Measurements from ENCODE around the gene APOL3. TPM values are rescaled to one million over a fixed set of nuclear protein-coding genes. Genes with fewer than 3 reads are reported as not detected.

Gene APOL3
- total RNA-seq, 1 donor from 2014 or later, result 2.3 TPM

GRCh38 chr22:36106910-36107309 is 53.6 kb downstream of the APOL3 start:
- Histone ChIP-seq H3K9me3 (ENCODE audit: insufficient read depth, low read depth, low read length) (no peaks in the 10 kb centered on the region), H3K4me1 (ENCODE audit: insufficient read depth, low read length) (peaks cover 4% of the 10 kb centered on the region), H2AFZ (ENCODE audit: low read depth, low read length) (no peak overlapping the region), H3K79me2 (ENCODE audit: insufficient read depth, low read length) (no peaks in the 10 kb centered on the region), H3K36me3 (ENCODE audit: insufficient read depth, low read length) (no peaks in the 10 kb centered on the region), H3K9ac (ENCODE audit: low read length) (no peak overlapping the region), H3K4me2 (ENCODE audit: low read length) (no peak overlapping the region), H3K4me3 (ENCODE audit: insufficient read depth, low read depth, low read length) (no peak overlapping the region), H3K27me3 (ENCODE audit: insufficient read depth, low read length) (no peaks in the 10 kb centered on the region), H4K20me1 (ENCODE audit: insufficient read depth, low read length) (no peaks in the 10 kb centered on the region), H3K27ac (ENCODE audit: low read depth, low read length) (no peak overlapping the region)
- DNase-seq (ENCODE audit: low read depth) (no peak), FAIRE-seq (no peak)
- TF ChIP-seq EZH2 (IDR thresholded peaks at IDR 0.05; ENCODE audit: insufficient read depth, low read length), result no peak
- no peak overlapping the region for H3K4me3 Mint-ChIP-seq (ENCODE audit: unreplicated experiment)
- H3K4me1 Mint-ChIP-seq (ENCODE audit: low read depth, unreplicated experiment), result no peaks in the 10 kb centered on the region
- no peak overlapping the region for H3K27ac Mint-ChIP-seq (ENCODE audit: unreplicated experiment)
- H3K27me3 Mint-ChIP-seq (ENCODE audit: low read depth, unreplicated experiment), result peaks cover 7% of the 10 kb centered on the region
- H3K9me3 Mint-ChIP-seq (ENCODE audit: unreplicated experiment), result no peaks in the 10 kb centered on the region
- H3K36me3 Mint-ChIP-seq (ENCODE audit: low read depth, unreplicated experiment), result no peaks in the 10 kb centered on the region

DNA sequence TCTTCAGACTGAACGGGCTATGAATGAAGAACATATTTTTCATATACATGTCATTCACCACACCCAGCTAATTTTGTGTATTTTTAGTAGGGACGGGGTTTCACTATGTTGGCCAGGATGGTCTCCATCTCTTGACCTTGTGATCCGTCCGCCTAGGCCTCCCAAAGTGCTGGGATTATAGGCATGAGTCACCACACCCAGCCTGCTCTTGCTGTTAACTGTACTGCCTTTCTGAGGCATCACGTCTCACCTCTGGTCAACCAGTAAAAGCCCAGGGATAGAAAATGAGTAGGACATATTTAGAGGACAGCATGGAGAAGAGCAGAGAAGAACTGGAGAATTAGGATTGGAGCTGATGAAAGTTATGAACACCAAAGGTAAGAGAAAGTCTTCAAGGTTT is 55.6 kb downstream of the APOL3 start:
- no peaks in the 10 kb centered on the region for H3K27me3 ChIP-seq (ENCODE audit: insufficient read depth, low read length)
- Mint-ChIP-seq H3K36me3 (ENCODE audit: low read depth, unreplicated experiment) (no peaks in the 10 kb centered on the region), H3K4me1 (ENCODE audit: low read depth, unreplicated experiment) (no peaks in the 10 kb centered on the region)

GRCh38 chr22:36104435-36104834 is 56.1 kb downstream of the APOL3 start:
- Histone ChIP-seq H3K4me3 (ENCODE audit: insufficient read depth, low read depth, low read length) (no peak overlapping the region), H3K79me2 (ENCODE audit: insufficient read depth, low read length) (no peaks in the 10 kb centered on the region), H3K27ac (ENCODE audit: low read depth, low read length) (no peak overlapping the region), H3K4me2 (ENCODE audit: low read length) (no peak overlapping the region), H2AFZ (ENCODE audit: low read depth, low read length) (no peak overlapping the region), H3K27me3 (ENCODE audit: insufficient read depth, low read length) (no peaks in the 10 kb centered on the region), H3K9me3 (ENCODE audit: insufficient read depth, low read depth, low read length) (no peaks in the 10 kb centered on the region), H3K36me3 (ENCODE audit: insufficient read depth, low read length) (no peaks in the 10 kb centered on the region), H3K4me1 (ENCODE audit: insufficient read depth, low read length) (no peaks in the 10 kb centered on the region), H3K9ac (ENCODE audit: low read length) (no peak overlapping the region), H4K20me1 (ENCODE audit: insufficient read depth, low read length) (no peaks in the 10 kb centered on the region)
- no peak for TF ChIP-seq EZH2 (IDR thresholded peaks at IDR 0.05; ENCODE audit: insufficient read depth, low read length)
- TF ChIP-seq, protein P1, sequence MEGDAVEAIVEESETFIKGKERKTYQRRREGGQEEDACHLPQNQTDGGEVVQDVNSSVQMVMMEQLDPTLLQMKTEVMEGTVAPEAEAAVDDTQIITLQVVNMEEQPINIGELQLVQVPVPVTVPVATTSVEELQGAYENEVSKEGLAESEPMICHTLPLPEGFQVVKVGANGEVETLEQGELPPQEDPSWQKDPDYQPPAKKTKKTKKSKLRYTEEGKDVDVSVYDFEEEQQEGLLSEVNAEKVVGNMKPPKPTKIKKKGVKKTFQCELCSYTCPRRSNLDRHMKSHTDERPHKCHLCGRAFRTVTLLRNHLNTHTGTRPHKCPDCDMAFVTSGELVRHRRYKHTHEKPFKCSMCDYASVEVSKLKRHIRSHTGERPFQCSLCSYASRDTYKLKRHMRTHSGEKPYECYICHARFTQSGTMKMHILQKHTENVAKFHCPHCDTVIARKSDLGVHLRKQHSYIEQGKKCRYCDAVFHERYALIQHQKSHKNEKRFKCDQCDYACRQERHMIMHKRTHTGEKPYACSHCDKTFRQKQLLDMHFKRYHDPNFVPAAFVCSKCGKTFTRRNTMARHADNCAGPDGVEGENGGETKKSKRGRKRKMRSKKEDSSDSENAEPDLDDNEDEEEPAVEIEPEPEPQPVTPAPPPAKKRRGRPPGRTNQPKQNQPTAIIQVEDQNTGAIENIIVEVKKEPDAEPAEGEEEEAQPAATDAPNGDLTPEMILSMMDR (IDR thresholded peaks at IDR 0.05; ENCODE audit: insufficient read depth, low read depth, low read length), result no peak
- Mint-ChIP-seq H3K4me3 (ENCODE audit: unreplicated experiment) (no peak overlapping the region), H3K27ac (ENCODE audit: unreplicated experiment) (no peak overlapping the region), H3K36me3 (ENCODE audit: low read depth, unreplicated experiment) (no peaks in the 10 kb centered on the region), H3K9me3 (ENCODE audit: unreplicated experiment) (no peaks in the 10 kb centered on the region), H3K4me1 (ENCODE audit: low read depth, unreplicated experiment) (no peaks in the 10 kb centered on the region), H3K27me3 (ENCODE audit: low read depth, unreplicated experiment) (peaks cover 11% of the 10 kb centered on the region)
- FAIRE-seq (no peak), DNase-seq (ENCODE audit: low read depth) (no peak)

More for the DNA sequence above, 55.6 kb downstream of the APOL3 start:
- no peak overlapping the region for H2AFZ ChIP-seq (ENCODE audit: low read depth, low read length)
- H3K27ac ChIP-seq (ENCODE audit: low read depth, low read length), result no peak overlapping the region
- no peaks in the 10 kb centered on the region for H4K20me1 ChIP-seq (ENCODE audit: insufficient read depth, low read length)
- no peak overlapping the region for H3K4me3 ChIP-seq (ENCODE audit: insufficient read depth, low read depth, low read length)
- no peaks in the 10 kb centered on the region for H3K36me3 ChIP-seq (ENCODE audit: insufficient read depth, low read length)
- no peak overlapping the region for H3K9ac ChIP-seq (ENCODE audit: low read length)
- no peak overlapping the region for H3K4me2 ChIP-seq (ENCODE audit: low read length)
- H3K9me3 ChIP-seq (ENCODE audit: insufficient read depth, low read depth, low read length), result no peaks in the 10 kb centered on the region
- Mint-ChIP-seq H3K27ac (ENCODE audit: unreplicated experiment) (no peak overlapping the region), H3K27me3 (ENCODE audit: low read depth, unreplicated experiment) (peaks cover 8% of the 10 kb centered on the region), H3K9me3 (ENCODE audit: unreplicated experiment) (no peaks in the 10 kb centered on the region), H3K4me3 (ENCODE audit: unreplicated experiment) (no peak overlapping the region)
- H3K79me2 ChIP-seq (ENCODE audit: insufficient read depth, low read length), result no peaks in the 10 kb centered on the region
- H3K4me1 ChIP-seq (ENCODE audit: insufficient read depth, low read length), result no peaks in the 10 kb centered on the region
- no peak for DNase-seq (ENCODE audit: low read depth)
- TF ChIP-seq, protein P1 (IDR thresholded peaks at IDR 0.05; ENCODE audit: insufficient read depth, low read depth, low read length), result no peak
- no peak for FAIRE-seq
